Measurements from ENCODE around the gene SEMA4D.

SEMA4D gene

GRCh38 chr9:89353989-89354388 lies 143.9 kb downstream of the SEMA4D start:
- no peak for DNase-seq (ENCODE audit: low read depth in 3 of 3)

DNA sequence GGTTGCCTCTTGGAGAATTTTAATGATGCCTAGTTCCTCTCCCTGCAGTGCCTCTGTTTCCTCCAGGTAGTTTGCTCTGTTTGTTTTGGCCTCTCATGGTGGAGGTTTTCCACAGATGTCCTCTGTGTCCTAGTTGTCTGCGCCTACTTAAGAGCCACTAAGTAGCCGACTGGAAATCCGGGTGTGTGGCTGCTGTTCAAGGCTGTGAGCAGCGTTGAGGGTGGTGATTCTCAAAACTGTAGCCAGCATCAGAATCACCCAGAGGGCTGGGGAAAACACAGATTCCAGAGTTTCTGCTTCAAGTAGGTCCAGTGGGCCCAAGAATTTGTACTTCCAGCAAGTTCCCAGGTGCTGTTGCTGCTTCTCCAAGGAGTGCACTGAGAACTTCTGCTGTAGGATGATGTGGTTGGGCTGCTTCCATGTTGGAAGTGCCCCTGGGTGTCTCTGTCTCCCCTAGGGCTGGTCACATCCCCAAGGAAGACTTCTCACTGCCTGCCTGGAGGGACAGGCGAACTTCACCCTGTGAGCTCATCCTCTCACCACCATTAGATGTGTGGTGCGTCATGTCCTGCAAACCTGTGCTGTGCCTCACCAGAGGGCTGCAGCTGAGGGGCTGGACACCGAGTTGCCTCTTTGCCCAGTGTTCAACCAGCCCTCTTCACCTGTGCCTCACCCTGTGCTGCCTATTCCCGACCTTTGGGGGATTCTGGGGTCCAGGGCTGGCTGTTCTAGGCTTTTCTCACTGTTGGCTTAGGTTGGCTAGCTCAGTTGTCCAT lies 144.9 kb downstream of the SEMA4D start:
- no peak for DNase-seq (ENCODE audit: low read depth in 3 of 3)

DNA sequence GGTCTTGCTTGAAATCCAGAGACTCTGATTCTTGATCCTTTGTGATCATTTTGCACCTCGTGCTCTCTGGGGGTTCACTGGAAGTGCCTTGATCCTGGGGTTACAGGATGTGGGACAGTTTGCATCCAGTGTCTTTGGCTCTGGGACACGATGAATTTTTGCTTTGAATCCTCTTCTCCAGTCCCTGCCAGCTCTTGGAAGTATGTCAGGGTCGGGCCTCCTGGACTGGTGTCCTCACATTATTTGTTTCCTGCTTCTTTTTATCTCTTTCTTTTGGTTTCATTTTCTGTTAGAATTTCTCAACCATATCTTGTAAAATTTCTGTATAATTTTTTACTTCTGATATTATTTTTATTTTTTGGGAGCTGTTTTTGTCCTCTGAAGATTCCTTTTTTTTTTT lies 145.5 kb downstream of the SEMA4D start:
- no peak for DNase-seq (ENCODE audit: low read depth in 3 of 3)

- no peak for DNase-seq (ENCODE audit: low read depth in 3 of 3)
Measured at GRCh38 chr9:89351584-89352300, 146.2 kb downstream of the SEMA4D start.

GRCh38 chr9:89350988-89351557 lies 146.8 kb downstream of the SEMA4D start:
- no peak for DNase-seq (ENCODE audit: low read depth in 3 of 3)

DNA sequence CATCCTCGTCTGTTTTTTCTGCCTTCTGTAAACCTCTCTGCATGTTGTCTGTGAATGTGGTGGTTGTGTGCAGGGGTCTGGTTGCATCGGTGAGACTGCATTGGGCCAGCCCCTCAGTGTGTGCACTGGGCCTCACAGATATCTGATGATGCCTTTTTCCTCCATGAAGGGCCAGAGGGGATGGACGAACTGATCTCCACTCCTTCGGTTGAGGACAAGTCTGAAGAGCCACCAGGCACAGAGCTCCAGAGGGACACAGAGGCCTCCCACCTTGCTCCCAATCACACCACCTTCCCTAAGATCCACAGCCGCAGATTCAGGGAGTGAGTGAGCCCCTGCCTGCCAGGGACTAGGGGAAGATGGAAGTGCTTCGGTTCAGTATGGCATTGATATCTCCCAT lies 148.3 kb downstream of the SEMA4D start:
- DNase-seq (ENCODE audit: low read depth in 3 of 3) = no peak

DNA sequence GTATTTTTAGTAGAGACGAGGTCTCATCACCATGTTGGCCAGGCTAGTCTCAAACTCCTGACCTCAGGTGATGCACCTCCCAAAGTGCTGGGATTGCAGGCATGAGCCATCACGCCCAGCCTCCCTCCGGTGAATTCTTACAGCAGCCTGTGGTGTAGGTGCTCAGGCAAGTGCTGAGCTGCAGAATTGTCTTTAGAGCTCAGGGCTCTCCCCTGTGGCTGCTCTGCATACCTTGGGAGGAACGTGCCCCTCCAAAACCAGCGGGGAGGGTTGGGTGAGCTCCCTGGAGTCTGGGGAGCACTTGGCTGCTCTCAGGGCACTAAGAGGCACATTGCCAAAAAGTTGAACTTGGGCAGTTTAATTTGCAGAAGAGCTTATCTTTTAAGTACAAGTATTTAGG lies 150.3 kb downstream of the SEMA4D start:
- DNase-seq (ENCODE audit: low read depth in 3 of 3) = no peak

- no peak for DNase-seq (ENCODE audit: low read depth in 3 of 3)
Measured at GRCh38 chr9:89346696-89347095, 151.2 kb downstream of the SEMA4D start.

DNA sequence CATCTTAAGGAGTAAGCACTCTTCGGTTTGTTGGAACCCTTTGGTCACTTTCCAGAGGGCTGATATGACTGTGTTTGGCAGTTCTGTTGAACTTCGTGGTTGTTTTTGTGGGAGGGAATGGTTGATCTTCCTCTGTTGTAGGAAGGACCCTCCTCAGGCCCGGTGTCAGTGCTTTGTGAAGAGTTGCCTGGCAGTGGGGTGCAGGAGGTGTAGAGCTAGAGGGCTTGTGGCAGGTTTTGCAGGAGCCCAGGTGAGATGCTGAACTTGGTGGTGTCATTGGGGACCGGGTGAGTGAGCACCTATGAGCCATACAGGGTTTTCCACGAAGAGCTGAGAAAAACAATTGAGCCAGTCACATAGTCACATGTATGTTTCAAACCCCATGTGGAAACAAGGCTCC lies 152.4 kb downstream of the SEMA4D start:
- DNase-seq (ENCODE audit: low read depth in 3 of 3) = no peak

DNA sequence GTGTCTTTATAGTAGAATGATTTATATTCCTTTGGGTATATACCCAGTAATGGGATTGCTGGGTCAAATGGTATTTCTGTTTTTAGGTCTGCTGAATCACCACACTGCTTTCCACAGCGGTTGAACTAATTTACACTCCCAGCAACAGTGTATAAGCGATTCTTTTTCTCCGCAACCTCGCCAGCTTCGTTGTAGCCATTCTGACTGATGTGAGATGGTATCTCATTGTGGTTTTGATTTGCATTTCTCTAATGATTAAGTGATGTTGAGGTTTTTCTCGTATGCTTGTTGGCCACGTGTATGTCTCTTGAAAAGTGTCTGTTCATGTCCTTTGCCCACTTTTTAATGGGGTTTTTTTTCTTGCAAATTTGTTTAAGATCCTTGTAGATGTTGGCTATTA lies 154.1 kb downstream of the SEMA4D start:
- DNase-seq (ENCODE audit: low read depth in 3 of 3) = peak in 1 of 3 donors; percentile 12

GRCh38 chr9:89342948-89343347 lies 155.0 kb downstream of the SEMA4D start:
- DNase-seq (ENCODE audit: low read depth in 3 of 3) = no peak

GRCh38 chr9:89342213-89342612 lies 155.7 kb downstream of the SEMA4D start:
- DNase-seq (ENCODE audit: low read depth in 3 of 3) = no peak

GRCh38 chr9:89340332-89340731 lies 157.6 kb downstream of the SEMA4D start:
- DNase-seq (ENCODE audit: low read depth in 3 of 3) = no peak

DNA sequence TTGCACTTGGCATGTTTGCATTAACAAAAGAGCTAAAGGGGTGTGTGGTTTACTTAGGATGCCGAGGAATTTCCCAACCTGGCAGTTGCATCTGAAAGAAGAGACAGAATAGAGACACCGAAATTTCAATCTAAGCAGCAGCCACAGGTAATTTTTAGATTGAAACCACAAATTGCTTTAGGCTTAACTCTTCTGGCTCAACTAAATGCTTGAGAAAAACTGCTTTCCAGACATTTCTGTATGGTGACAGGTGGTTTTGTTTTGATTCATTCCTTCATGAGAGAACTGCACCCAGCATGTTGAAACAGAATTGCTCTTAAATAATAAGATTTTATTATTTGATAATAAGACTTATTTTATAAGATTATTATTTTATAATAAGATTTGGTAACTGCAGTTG lies 158.1 kb downstream of the SEMA4D start:
- no peak for DNase-seq (ENCODE audit: low read depth in 3 of 3)

DNA sequence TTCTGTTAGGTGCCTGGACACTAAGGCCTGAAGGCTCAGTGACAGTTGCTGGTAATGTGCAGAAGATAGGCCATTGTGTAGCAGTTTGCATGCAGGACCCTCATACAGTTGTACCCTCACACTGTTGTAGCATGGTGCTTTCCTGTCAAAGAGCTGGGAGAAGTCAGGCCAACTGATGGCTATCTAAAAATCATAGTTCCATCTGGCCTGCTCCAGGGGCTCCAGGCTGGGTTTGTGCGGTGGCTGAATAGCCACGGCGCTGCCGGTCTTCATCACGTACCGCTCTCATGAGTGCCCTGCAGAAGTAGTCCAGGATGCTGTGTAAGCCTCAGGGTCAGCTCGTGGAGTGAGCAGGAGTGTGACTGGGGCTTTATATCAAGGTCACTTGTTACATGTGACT lies 167.4 kb downstream of the SEMA4D start:
- DNase-seq (ENCODE audit: low read depth in 3 of 3) = no peak

- no peak for DNase-seq (ENCODE audit: low read depth in 3 of 3)
Measured at GRCh38 chr9:89329917-89330316, 168.0 kb downstream of the SEMA4D start.

DNA sequence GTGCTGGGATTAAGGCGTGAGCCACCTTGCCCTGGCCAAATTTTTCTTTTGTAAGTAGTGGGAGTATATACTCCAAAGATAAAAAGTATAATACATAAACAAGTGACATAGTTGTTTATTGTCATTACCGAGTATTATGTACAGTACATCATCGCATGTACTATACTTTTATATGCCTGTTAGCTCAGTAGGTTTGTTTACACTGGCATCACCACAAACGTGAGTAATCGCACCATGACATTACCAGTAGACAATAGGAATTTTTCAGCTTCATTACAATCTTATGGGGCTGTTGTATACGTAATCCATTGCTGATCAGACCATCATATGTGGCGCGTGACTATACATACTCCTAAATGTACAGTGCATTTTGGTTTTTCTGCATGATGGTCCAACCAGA lies 169.8 kb downstream of the SEMA4D start:
- DNase-seq (ENCODE audit: low read depth in 3 of 3) = no peak

DNA sequence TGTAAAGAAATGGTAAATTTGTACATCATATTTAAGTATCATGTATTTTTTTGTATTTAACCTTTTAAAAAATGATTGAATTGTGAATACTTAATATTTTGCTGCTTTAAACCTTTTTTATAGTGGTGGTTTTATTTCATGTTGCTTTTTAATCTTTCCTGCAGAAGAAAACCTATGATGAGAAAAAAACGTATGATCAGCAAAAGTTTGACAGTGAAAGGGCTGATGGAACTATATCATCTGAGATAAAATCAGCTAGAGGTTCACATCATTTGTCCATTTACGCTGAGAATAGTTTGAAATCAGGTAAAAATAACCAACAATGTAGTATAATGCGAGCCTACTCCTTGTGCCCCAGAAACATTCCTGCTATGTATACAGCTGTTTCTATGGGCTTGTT lies 172.2 kb downstream of the SEMA4D start:
- DNase-seq (ENCODE audit: low read depth in 3 of 3) = no peak

- no peak for DNase-seq (ENCODE audit: low read depth in 3 of 3)
Measured at GRCh38 chr9:89323390-89323789, 174.5 kb downstream of the SEMA4D start.

DNA sequence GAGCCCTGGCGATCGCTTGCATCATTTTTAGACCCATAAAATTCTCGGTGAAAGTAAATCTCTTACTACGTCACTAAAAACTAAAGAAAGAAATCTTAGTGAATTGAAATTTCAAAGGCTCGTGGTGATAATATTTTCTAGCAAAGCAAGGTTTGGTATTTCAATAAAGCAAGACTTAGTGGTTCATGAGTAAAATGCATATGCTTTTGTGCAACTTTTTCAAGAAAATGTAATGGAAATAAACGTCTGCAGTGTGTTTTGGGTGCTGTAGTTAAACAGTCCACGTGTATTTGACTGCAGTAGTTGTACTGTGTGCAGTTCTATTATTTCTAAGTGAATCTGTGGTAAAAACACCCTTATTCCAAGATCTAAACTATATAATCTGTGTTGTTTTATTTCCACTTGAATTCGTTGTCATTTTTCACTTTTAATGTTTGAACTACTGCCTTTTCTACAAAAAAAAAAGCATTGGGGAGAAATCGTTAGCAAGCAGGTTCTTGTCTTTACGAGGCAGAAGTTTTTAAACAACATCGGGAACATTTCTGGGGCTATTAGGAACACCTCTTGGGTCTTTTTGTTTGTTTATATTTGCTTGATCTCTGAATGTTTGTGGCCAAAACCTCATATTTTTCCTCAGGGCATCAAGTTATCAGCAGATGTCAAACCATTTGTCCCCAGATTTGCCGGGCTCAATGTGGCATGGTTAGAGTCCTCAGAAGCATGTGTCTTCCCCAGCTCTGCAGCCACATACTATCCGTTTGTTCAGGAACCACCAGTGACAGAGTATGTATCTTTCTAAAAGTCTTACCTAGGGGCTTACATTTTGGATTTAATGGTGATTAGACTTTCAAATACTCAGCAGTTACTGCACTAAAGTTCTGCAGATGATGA lies 178.7 kb downstream of the SEMA4D start:
- no peak for DNase-seq (ENCODE audit: low read depth in 3 of 3)

DNA sequence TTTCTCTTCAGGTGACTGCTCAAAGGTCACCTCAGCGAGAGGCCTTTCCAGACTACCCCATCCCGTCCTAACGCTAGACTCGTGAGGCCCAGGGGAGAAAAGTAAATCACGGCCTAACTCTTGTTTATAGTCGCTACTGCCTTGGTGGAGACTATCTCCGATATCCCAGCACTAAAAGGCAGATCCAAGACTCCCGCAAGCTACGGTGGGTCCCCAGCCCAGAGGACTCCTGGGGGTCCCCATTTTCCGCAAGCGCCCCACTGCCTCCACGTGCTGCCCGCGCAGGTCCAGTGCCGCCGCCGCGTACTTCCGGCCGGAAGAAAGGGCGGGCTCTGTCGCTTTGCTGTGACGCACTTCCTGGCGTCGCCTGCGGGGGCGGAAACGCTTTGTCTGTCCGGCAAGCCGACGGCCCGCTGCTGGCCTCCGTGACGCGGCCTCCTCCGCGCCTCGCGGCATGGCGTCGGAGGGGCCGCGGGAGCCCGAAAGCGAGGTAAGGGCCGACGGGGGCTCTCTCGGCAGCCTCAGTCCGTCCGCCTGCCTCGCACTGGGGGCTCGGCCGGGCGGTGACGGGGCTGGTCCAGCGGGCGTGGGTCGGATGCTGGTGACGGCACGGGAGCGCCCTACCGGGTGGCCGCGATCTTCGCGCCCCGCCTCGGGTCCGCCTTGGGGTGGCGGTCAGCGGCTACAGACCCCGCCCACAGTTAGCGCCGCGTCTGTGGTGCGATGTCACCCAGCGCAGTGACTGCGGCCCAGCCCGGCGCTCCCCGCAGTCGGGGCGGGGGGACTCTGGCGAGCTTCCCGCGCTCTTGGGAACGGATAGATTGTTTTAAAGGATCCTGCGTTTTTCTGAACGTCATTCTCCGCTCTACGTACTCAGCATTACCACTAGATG lies 179.5 kb downstream of the SEMA4D start, which contains the start of gene SECISBP2:
Gene SECISBP2 (plus strand): TSS at position 378 of the 892 bp plus-strand sequence. CDS start 77 bp downstream, at position 455.
- peak; percentile 90 to 93 (median 91) for DNase-seq (ENCODE audit: low read depth in 3 of 3)
